ENCODE data around the gene OTOP1.

DNA sequence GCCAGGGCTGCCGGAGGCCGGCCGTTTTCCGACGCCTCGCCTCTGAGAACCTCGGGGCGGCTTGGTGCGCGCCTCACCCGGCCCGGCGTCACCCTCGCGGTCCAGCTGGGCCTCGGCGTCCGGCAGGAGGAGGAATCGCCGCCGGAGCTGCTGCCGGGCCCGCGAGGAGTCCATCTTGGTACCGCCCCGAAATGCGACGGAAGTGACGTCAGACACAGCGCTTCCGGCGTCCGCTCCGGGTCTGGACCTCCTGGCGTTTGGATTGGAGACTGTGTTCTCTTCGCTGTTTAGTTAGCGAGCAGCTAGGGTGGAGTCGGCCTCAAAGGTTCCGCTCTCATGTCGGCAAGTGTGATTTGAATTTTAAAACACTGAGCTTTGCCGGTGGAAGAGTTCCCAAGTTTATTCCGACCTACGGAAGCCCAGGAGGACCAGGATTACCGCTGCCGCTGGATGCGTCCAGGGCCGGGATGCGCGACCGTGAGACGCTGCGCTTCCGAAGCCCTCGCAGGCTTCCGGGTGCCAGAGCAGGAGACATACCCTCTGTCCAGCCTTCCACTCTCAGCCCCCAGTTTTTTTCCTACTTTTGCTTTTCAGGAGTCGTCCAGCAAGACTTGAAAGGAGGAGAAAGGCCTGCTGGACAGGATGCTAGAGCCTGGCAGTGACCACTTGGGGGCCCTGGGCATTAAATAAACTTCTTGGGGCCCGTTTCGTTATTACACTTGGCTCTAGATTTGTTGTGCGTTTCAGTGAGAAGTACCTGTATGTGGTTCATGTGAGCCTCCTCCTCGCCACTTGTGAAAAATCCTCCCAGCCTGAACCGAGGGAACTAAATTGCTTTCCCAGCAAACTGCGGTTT lies 21.5 kb upstream of the OTOP1 start, which contains the start of gene TMEM128:
- TF ChIP-seq, protein P1, sequence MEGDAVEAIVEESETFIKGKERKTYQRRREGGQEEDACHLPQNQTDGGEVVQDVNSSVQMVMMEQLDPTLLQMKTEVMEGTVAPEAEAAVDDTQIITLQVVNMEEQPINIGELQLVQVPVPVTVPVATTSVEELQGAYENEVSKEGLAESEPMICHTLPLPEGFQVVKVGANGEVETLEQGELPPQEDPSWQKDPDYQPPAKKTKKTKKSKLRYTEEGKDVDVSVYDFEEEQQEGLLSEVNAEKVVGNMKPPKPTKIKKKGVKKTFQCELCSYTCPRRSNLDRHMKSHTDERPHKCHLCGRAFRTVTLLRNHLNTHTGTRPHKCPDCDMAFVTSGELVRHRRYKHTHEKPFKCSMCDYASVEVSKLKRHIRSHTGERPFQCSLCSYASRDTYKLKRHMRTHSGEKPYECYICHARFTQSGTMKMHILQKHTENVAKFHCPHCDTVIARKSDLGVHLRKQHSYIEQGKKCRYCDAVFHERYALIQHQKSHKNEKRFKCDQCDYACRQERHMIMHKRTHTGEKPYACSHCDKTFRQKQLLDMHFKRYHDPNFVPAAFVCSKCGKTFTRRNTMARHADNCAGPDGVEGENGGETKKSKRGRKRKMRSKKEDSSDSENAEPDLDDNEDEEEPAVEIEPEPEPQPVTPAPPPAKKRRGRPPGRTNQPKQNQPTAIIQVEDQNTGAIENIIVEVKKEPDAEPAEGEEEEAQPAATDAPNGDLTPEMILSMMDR (IDR thresholded peaks at IDR 0.05), result peak in 4 of 5 experiments; percentile 12 to 53 (median 34)
- TF ChIP-seq POLR2AphosphoS5 (IDR thresholded peaks at IDR 0.05), result peak; percentile 83 to 92 (median 90)

All from transverse colon (tissue), 4 donors.